Mononuclear cell (primary cell): ENCODE data around the gene TMEM123. TPM values are rescaled to one million over a fixed set of nuclear protein-coding genes. Genes with fewer than 3 reads are reported as not detected.

Experiments used
- H3K27me3 ChIP-seq: 2 replicates; pipeline ENCODE4 v1.6.0; 2011; ENCODE audit warnings: low read length, control low read depth; ENCODE audit not compliant: insufficient read depth
- H3K4me1 ChIP-seq: 2 replicates; pipeline ENCODE4 v1.5.1; 2011; ENCODE audit warnings: mild to moderate bottlenecking, low read length, control low read depth; ENCODE audit not compliant: insufficient read depth
- H3K4me3 ChIP-seq: 2 replicates; pipeline ENCODE4 v1.5.1; 2011; ENCODE audit warnings: mild to moderate bottlenecking, low read length, moderate library complexity
- H3K9me3 ChIP-seq: 2 replicates; pipeline ENCODE4 v1.5.1; 2011; ENCODE audit warnings: low read depth, mild to moderate bottlenecking, control low read depth, low read length
- total RNA-seq: library from RNA; depleted of rRNA; stranded (reverse); fragments of >200 nt; gene quantifications from one replicate; pipeline ENCODE4 v1.2.3, GENCODE V29; 2012

TMEM123 gene
- total RNA-seq = 381 TPM

DNA sequence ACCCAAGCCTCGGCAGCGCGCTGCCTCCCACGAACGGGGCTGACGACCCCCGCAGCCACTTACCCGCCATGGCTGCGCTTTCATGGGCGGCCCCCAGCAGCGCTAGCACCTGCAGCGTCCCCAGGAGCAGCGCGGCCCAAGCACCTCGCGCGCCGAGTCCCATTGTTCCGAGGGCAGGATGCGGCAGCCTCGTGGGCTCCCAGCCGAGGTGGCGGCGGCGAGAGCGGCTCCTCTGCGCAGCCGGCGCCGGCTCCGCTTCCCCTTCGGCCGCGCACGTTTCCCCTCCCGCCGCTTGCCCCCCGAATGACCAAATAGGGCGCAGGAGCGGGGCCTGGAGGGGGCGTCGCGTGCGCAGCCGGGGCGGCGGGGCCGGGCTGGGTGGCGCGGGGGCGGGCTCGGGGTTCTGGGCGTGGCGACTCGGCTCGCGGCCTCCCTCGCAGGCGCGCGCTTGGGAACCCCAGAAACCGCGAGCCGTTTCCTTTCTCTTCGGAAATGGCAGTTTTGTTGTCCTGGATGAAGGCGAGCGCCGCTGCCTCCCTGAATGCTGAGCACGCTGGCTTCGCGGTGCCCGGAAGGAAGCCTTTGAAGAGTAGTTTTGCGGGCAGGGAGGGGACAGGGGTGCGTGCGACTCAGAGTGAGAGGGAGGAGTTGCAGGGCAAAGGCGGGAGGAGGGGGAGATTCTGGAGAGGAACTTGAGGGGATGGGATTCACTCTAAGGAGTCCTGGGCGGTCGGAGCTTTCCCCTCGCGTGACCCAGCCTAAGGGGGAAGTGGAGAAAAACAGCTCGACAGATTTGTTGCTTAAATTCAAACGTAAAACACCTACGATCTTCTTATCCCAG is at the start of gene TMEM123:
TMEM123 (minus strand) TSS at position 305 of the 841 bp plus-strand sequence; CDS start at position 163, 142 bp downstream.
- Histone ChIP-seq H3K27me3 (no peaks in the 10 kb centered on the region), H3K4me1 (peaks cover 67% of the 10 kb centered on the region), H3K9me3 (no peaks in the 10 kb centered on the region), H3K4me3 (peak within 1 kb of the TSS; percentile 73)

- no peaks in the 10 kb centered on the region for H3K9me3 ChIP-seq
- H3K4me3 ChIP-seq = no peak overlapping the region
- H3K4me1 ChIP-seq = no peaks in the 10 kb centered on the region
- H3K27me3 ChIP-seq = no peaks in the 10 kb centered on the region
Observed at GRCh38 chr11:102500829-102501228, 48.3 kb upstream of the TMEM123 start.

DNA sequence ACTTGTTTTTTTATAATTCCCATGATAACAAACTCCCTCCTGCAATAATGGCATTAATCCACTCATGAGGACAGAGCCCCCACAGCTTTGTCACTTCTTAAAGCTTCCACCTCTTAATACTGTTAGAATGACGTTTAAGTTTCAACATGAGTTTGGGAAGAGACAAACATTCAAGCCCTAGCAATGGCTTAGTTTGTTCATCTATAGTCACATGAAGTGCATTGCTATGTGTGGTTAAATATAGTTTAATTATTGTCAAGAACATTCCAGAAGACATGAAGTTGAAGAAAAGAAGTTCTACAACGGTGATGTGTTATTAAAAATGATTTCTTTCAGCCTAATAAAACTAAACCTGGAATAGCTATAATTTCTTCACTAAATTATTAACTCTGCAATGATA is 47.4 kb upstream of the TMEM123 start:
- no peaks in the 10 kb centered on the region for H3K4me1 ChIP-seq
- H3K4me3 ChIP-seq = no peak overlapping the region
- no peaks in the 10 kb centered on the region for H3K9me3 ChIP-seq
- H3K27me3 ChIP-seq = no peaks in the 10 kb centered on the region

DNA sequence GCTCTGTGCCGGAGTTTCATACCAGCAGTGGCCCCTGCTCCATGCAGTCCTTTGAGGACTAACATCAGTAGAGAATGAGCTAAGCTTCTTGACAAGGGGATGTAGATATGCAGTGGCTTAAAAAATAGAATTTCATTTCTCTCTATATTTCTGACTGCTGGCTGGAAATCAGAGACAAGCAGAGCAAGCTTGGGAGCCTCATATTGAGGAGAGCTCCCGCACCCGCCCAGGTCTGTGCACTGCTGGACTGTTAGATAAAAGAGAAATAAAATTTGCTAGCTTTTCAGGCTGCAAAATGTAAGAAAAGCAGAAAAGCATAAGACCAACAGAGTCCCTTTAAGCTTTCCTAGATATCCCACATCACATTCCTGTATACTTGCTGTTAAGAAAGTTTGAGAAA is 46.6 kb upstream of the TMEM123 start:
- H3K9me3 ChIP-seq = no peaks in the 10 kb centered on the region
- H3K27me3 ChIP-seq = no peaks in the 10 kb centered on the region
- no peaks in the 10 kb centered on the region for H3K4me1 ChIP-seq
- H3K4me3 ChIP-seq = no peak overlapping the region

- Histone ChIP-seq H3K9me3 (no peaks in the 10 kb centered on the region), H3K27me3 (no peaks in the 10 kb centered on the region), H3K4me1 (no peaks in the 10 kb centered on the region), H3K4me3 (no peak overlapping the region)
Observed at GRCh38 chr11:102497061-102497460, 44.5 kb upstream of the TMEM123 start.

DNA sequence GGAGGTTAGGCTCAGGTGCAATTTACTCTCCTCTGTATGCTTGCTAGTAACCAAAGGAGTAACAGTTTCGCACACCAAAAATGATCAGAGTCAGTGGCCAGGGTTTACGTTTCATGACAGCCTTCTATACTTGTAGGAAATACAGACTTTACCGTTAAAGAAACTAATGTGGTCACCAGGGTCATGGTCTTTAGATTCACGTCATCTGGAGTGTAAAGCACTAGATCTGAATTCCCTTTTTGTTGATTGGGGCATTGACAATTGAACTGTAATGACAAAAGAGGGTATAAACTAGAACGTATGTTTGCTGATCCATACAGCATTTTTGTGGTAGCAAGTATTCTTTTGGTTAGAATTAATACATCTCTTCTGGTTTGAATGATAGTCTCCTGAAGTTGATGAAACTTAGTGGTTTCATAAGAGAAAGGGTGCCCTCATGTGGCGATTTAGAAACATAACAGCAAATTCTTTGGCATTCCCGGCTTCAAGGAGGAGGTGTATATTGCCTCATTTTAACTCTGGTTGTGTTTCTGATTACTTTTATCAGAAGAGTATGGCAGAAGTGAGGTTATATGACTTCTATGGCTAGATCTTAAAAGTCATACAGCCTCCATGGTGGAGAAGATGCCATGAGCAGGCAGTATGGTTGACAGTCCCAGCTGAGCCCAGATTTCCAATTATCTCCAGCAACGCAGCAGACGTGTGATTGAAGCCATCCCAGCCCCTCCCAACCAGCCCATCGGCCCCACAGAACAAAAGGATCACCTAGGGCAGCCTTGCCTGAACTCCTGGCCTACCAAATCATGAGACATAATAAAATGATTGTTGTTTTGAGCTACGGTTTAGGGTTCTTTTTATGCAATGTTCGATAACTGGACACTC is 42.8 kb upstream of the TMEM123 start:
- H3K27me3 ChIP-seq = no peaks in the 10 kb centered on the region
- no peaks in the 10 kb centered on the region for H3K4me1 ChIP-seq
- H3K9me3 ChIP-seq = no peaks in the 10 kb centered on the region
- no peak overlapping the region for H3K4me3 ChIP-seq

GRCh38 chr11:102494216-102494615 is 41.7 kb upstream of the TMEM123 start:
- H3K9me3 ChIP-seq = no peaks in the 10 kb centered on the region
- no peak overlapping the region for H3K4me3 ChIP-seq
- H3K4me1 ChIP-seq = no peaks in the 10 kb centered on the region
- H3K27me3 ChIP-seq = no peaks in the 10 kb centered on the region

DNA sequence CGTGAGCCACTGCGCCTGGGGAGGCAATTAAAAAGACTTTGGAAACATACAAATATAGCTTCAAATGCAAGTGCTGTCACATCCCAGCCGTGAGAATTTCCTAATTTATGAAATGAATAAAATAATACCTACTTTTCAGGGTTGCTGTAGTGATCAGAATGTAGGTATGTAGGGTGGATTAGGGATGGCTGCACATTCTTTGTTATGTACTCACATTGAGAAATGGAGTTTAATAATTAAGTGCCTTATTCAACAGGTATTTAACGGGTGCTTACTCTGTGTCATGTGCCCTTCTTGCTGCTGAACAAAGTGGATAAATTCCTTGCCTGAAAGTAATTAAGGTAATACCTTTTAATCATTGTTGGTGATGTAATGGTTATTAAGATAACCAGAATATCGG is 41.0 kb upstream of the TMEM123 start:
- Histone ChIP-seq H3K4me1 (no peaks in the 10 kb centered on the region), H3K27me3 (no peaks in the 10 kb centered on the region), H3K4me3 (no peak overlapping the region), H3K9me3 (no peaks in the 10 kb centered on the region)

DNA sequence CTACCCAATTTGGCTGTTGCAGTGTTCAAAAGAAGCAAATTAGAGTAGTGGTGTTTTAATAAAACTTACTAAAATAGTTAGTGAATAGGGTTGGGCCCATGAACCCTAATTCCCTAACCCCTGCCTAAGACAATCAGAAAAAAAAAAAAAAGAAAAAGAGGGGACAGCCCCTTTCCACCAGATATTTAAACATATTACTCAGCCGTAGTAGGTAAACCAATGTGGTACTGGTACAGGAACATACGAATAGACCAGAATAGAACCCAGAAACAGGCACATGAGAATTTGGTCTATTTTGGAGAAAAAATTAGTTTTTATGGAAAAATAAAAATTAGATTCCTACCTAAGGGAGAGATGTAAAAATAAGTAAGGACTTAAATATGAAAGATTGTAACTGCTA is 39.4 kb upstream of the TMEM123 start:
- H3K4me1 ChIP-seq = no peaks in the 10 kb centered on the region
- no peaks in the 10 kb centered on the region for H3K9me3 ChIP-seq
- no peak overlapping the region for H3K4me3 ChIP-seq
- no peaks in the 10 kb centered on the region for H3K27me3 ChIP-seq

GRCh38 chr11:102489186-102490145 is 36.9 kb upstream of the TMEM123 start:
- H3K9me3 ChIP-seq = no peaks in the 10 kb centered on the region
- H3K4me3 ChIP-seq = no peak overlapping the region

GRCh38 chr11:102488208-102488607 is 35.6 kb upstream of the TMEM123 start:
- no peaks in the 10 kb centered on the region for H3K27me3 ChIP-seq
- no peaks in the 10 kb centered on the region for H3K4me1 ChIP-seq
- H3K4me3 ChIP-seq = no peak overlapping the region
- H3K9me3 ChIP-seq = no peaks in the 10 kb centered on the region

More at GRCh38 chr11:102489186-102490145, 36.9 kb upstream of the TMEM123 start:
- H3K27me3 ChIP-seq = no peaks in the 10 kb centered on the region
- H3K4me1 ChIP-seq = no peaks in the 10 kb centered on the region

- Histone ChIP-seq H3K4me1 (no peaks in the 10 kb centered on the region), H3K4me3 (no peak overlapping the region), H3K9me3 (no peaks in the 10 kb centered on the region), H3K27me3 (no peaks in the 10 kb centered on the region)
Observed at GRCh38 chr11:102487214-102487613, 34.6 kb upstream of the TMEM123 start.

DNA sequence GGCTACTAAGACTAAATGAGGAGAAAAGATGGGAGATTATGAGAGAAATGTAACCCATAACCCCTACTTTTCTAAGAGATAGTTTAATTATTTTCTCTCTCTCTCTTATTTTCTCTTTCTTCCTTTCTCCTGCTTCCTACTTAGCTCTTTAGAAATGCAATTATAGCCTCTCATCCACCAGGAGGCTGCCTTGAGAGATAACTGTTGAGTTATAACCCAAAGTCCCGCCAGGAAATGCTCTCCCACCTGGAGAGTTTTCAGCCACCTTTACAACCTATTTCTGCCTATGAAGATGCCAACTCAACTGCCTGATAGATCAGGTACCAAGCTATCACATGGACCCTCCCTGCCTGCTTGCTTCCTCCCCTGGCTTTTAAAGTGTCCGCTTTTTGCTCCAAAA is 34.0 kb upstream of the TMEM123 start:
- no peaks in the 10 kb centered on the region for H3K9me3 ChIP-seq
- no peaks in the 10 kb centered on the region for H3K27me3 ChIP-seq
- no peak overlapping the region for H3K4me3 ChIP-seq
- no peaks in the 10 kb centered on the region for H3K4me1 ChIP-seq

DNA sequence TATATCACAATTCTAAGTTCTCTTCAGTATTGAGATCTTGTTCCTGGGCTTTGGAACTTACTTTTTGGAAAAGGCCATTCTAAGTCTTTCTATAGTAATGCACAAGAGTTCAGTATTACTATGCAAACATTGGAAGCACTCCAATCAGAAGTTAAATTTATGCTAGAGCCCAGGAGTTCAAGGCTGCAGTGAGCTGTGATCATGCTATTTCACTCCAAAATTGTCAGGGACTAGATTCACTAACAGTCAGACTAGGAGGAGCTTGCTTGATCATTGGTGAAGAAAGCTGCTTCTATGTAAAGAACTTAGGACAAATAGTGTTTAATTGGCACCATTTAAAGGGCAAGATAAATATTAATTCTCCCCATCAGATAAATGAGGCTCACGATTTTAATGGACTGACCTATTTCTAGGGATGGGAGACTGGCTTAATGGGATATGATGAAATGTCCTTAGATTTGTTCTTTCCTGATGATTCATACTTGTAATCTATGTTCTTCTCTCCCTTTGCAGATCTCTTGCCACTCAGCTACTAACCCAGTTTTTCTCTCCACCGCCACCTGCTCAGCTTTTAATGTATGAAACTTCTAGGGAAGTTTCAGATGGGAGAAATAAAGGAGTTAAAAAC is 32.6 kb upstream of the TMEM123 start:
- H3K27me3 ChIP-seq = no peaks in the 10 kb centered on the region
- H3K4me1 ChIP-seq = no peaks in the 10 kb centered on the region
- H3K4me3 ChIP-seq = no peak overlapping the region
- no peaks in the 10 kb centered on the region for H3K9me3 ChIP-seq
